Activated T-cell treated with anti-CD3 and anti-CD28 coated beads, Interleukin-2, amount 50 U/mL, for 4 hours (primary cell): ENCODE measurements around the gene COA8. TPM values are rescaled to one million over a fixed set of nuclear protein-coding genes. Genes with fewer than 3 reads are reported as not detected.

Source experiments
- ATAC-seq, 2 donors: fragments of 200-7000 bp; cut with Tn5 transposase; one replicate each; pipeline ENCODE4 v1.10.0; 2021
- DNase-seq: peaks from one replicate; pipeline ENCODE4 v3.0.0-alpha.2; 2020
- H3K27me3 Mint-ChIP-seq: one replicate; pipeline ENCODE4 v1.8.0; 2021; ENCODE audit warnings: low read depth, mixed read lengths
- H3K36me3 Mint-ChIP-seq: one replicate; pipeline ENCODE4 v1.8.0; 2022; ENCODE audit warnings: mixed read lengths; ENCODE audit not compliant: insufficient read depth
- H3K4me1 Mint-ChIP-seq: one replicate; pipeline ENCODE4 v1.8.0; 2021; ENCODE audit warnings: low read depth, mixed read lengths
- H3K4me3 Mint-ChIP-seq: one replicate; pipeline ENCODE4 v1.8.0; 2021; ENCODE audit warnings: mild to moderate bottlenecking, moderate library complexity, mixed read lengths
- H3K9me3 Mint-ChIP-seq: one replicate; pipeline ENCODE4 v1.8.0; 2021; ENCODE audit warnings: mixed read lengths
- total RNA-seq, 3 donors: library from RNA; stranded (reverse); gene quantifications; one replicate each; pipeline ENCODE4 v1.2.1, GENCODE V29; 2021

Gene COA8
- total RNA-seq, 3 donors from 2014 or later, result 42.0 to 53.2 (median 49.2) TPM

- Mint-ChIP-seq H3K36me3 (peaks cover 4% of the 10 kb centered on the region), H3K27me3 (no peaks in the 10 kb centered on the region), H3K9me3 (no peaks in the 10 kb centered on the region), H3K4me3 (peak overlapping the region; percentile 9), H3K4me1 (peaks cover 38% of the 10 kb centered on the region)
- ATAC-seq, result no peak
- no peak for DNase-seq
Observed at GRCh38 chr14:103530831-103531230, 31.9 kb upstream of the COA8 start.

- ATAC-seq, result no peak
- H3K4me3 Mint-ChIP-seq, result peak overlapping the region; percentile 54
- DNase-seq, result no peak
- peaks cover 38% of the 10 kb centered on the region for H3K4me1 Mint-ChIP-seq
- no peaks in the 10 kb centered on the region for H3K9me3 Mint-ChIP-seq
- no peaks in the 10 kb centered on the region for H3K27me3 Mint-ChIP-seq
- H3K36me3 Mint-ChIP-seq, result peaks cover 4% of the 10 kb centered on the region
Observed at GRCh38 chr14:103531421-103532215, 31.1 kb upstream of the COA8 start.

DNA sequence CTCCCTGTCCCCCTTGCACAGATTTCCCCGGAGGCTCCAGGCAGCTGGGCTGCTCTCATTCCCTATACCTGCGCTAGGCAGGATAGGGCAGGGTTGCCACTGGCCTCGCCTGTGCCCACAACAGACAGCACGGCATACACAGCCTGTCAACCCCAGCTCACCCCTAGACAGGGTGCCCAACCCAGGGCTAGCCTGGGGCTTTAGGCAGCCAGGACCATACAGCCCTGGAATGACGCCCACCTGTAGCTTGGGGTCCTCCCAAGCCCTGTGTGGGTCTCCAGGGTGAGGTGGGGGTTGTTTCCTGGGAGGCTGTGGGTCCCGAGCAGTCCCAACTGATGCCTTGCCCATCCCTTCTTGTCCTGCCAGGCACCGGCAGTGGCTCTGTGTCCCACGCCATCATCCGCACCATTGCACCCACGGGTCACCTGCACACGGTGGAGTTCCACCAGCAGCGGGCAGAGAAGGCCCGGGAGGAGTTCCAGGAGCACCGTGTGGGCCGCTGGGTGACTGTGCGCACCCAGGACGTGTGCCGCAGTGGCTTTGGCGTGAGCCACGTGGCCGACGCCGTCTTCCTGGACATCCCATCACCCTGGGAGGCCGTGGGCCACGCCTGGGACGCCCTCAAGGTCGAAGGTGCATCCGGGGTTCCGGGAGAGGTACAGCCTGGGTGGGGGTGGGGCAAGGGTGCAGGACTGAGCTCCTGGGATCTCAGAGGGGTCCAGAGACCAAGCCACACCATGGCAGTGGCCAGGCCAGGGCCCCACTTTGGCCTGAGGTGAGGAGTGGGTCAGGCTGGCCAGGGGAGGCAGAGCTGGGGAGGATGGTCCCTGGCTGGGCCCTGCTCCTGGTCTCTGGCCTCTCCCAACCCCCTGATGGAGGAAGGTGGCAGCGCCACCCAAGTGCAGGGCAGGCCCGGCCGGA lies 30.3 kb upstream of the COA8 start:
- Mint-ChIP-seq H3K4me3 (peak overlapping the region; percentile 31), H3K9me3 (no peaks in the 10 kb centered on the region), H3K36me3 (peaks cover 4% of the 10 kb centered on the region), H3K27me3 (no peaks in the 10 kb centered on the region), H3K4me1 (peaks cover 32% of the 10 kb centered on the region)
- DNase-seq, result no peak
- no peak for ATAC-seq

DNA sequence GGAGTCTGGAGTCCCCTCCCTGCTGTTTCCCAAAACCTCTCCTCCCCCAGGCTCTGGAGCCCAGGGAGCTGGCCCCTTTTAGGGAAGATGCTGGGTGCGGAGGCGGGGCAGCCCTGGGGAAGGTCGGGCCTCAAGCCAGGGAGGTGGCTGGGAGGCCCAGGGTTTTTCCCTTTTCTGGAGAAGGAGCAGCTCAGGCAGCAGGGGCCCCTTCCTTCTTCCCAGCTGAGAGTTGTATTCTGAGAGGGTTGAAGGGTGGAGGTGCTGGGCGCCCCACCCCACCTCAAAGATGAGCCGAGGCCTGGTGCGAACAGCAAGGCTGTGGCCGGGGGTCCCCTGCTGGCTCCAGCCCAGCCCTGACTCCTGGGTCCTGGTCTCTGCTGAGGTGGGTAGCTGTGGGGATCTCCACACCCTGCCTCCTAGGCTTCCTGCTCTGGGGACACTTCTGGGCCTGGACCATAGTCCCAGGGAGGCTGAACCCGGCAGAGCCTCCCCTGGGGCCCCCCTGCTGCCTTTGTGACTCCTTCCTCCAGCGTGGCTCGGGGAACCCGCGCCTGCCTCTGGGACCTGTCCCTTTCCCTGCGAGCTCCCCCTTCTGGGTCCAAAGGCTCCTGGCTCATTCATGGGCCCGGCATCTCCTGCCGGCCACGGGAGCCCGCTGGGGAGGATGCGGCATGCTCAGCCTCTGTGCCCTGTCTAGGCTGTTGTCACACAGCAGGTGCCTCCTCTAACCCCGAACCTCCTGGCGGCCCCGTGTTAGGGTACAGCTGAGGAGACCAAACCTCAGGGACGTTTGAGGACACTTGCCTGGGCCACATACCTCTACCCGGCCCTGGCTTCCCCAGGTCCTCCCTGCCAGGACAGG lies 29.4 kb upstream of the COA8 start:
- Mint-ChIP-seq H3K4me3 (no peak overlapping the region), H3K9me3 (no peaks in the 10 kb centered on the region), H3K27me3 (no peaks in the 10 kb centered on the region), H3K4me1 (peaks cover 26% of the 10 kb centered on the region), H3K36me3 (peaks cover 4% of the 10 kb centered on the region)
- DNase-seq (no peak), ATAC-seq (no peak)

- Mint-ChIP-seq H3K27me3 (no peaks in the 10 kb centered on the region), H3K4me1 (peaks cover 23% of the 10 kb centered on the region), H3K4me3 (no peak overlapping the region), H3K36me3 (peaks cover 4% of the 10 kb centered on the region), H3K9me3 (no peaks in the 10 kb centered on the region)
- no peak for DNase-seq
- ATAC-seq, result no peak
Observed at GRCh38 chr14:103533999-103534575, 28.7 kb upstream of the COA8 start.

DNA sequence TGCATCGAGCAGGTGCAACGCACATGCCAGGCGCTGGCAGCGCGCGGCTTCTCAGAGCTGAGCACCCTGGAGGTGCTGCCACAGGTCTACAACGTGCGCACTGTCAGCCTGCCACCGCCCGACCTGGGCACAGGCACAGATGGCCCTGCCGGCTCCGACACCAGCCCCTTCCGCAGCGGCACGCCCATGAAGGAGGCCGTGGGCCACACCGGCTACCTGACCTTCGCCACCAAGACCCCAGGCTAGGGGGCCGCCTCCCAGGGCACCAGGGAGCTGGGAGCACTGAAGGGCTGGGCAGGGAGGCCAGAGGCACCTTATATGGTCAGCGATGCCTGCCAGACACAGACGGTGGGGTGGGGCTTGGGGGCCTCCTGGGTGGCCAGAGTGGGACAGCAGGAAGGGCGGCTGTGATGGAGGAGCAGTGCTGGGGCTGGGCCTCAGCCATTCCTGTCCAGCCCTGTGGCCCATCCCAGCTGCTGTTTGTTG lies 28.1 kb upstream of the COA8 start:
- ATAC-seq (no peak), DNase-seq (no peak)
- peaks cover 4% of the 10 kb centered on the region for H3K36me3 Mint-ChIP-seq
- H3K9me3 Mint-ChIP-seq, result no peaks in the 10 kb centered on the region
- H3K4me1 Mint-ChIP-seq, result peaks cover 21% of the 10 kb centered on the region
- H3K27me3 Mint-ChIP-seq, result no peaks in the 10 kb centered on the region
- no peak overlapping the region for H3K4me3 Mint-ChIP-seq

DNA sequence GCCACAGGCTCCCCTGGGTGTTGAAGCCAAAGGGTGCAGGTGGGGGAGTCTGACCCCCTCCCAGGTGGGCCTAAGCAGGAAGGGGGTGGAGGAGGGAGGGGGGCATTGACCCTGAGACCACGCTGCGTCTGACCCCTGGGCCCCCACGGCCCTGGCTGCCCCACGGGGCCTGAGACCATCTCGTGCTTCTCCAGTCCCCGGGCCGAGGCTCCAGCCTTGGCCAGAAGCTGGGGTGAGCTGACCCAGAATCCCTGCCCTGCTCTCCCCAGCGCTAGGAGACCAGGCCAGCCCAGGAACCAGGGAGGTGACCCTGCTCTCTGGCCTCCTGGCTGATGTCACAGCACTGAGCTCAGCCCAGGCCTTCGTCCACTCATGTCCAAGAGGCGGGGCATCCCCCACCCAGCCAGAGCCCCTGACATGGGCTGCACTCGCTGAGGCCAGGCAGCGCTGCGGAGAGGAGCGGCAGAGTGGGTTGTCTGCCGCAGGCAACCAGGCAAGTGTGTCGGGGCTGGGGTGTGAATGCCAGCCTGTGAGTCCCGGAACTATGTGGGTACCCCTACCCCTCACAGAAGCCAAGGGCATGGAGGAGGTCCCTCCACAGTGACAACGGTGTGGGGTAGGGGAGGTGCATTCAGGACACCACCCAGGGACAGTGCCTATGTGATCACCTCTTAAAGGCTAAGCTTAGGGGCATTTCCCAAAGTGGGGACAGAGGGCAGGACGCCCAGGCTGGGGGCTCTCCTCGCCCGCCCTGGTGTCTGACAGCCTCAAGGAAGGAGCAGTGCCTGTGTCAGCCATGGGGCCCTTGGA lies 27.5 kb upstream of the COA8 start:
- Mint-ChIP-seq H3K4me3 (no peak overlapping the region), H3K4me1 (peaks cover 14% of the 10 kb centered on the region)

DNA sequence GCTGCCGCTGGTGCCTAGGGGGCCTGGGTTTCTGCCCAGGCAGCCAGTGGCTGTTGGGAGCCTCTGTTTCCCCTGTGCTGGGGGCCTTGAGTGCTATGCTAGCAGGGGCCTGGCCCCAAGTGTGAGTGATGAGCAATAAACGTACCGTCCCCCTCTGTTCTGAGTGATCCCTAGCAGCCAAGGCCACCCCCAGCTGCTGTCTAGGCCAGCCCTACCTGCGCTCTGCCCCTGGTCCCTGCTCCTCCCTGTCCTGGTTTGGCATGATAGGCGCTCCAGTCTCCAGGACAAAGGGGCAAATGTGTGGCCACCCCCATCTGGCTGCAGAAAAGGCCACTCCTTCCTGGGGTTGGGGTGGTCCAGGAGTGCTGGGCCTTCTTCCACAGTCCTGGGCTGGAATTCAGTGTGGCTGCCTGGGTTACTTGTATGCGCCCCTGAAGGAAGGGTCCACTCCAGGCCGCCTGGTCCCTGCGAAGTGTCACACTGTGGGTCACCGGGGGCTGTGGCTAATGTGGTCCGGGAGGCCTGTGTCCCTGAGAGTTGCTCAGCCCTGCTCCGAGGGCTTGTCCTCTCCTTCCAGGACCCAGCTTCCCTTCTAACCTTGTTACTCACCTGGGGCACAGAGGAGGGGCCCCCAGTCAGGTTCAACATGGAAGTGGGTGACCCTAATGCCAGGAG lies 26.7 kb upstream of the COA8 start:
- ATAC-seq (no peak), DNase-seq (no peak)
- no peak overlapping the region for H3K4me3 Mint-ChIP-seq
- H3K9me3 Mint-ChIP-seq, result no peaks in the 10 kb centered on the region
- H3K36me3 Mint-ChIP-seq, result no peaks in the 10 kb centered on the region
- peaks cover 7% of the 10 kb centered on the region for H3K4me1 Mint-ChIP-seq
- no peaks in the 10 kb centered on the region for H3K27me3 Mint-ChIP-seq

More for the DNA sequence above, 27.5 kb upstream of the COA8 start:
- peaks cover 2% of the 10 kb centered on the region for H3K36me3 Mint-ChIP-seq
- H3K9me3 Mint-ChIP-seq, result no peaks in the 10 kb centered on the region
- DNase-seq (no peak), ATAC-seq (no peak)
- H3K27me3 Mint-ChIP-seq, result no peaks in the 10 kb centered on the region

- no peak for ATAC-seq
- Mint-ChIP-seq H3K4me3 (no peak overlapping the region), H3K4me1 (no peaks in the 10 kb centered on the region), H3K27me3 (no peaks in the 10 kb centered on the region), H3K9me3 (no peaks in the 10 kb centered on the region), H3K36me3 (no peaks in the 10 kb centered on the region)
- no peak for DNase-seq
Observed at GRCh38 chr14:103536693-103537092, 26.1 kb upstream of the COA8 start.

DNA sequence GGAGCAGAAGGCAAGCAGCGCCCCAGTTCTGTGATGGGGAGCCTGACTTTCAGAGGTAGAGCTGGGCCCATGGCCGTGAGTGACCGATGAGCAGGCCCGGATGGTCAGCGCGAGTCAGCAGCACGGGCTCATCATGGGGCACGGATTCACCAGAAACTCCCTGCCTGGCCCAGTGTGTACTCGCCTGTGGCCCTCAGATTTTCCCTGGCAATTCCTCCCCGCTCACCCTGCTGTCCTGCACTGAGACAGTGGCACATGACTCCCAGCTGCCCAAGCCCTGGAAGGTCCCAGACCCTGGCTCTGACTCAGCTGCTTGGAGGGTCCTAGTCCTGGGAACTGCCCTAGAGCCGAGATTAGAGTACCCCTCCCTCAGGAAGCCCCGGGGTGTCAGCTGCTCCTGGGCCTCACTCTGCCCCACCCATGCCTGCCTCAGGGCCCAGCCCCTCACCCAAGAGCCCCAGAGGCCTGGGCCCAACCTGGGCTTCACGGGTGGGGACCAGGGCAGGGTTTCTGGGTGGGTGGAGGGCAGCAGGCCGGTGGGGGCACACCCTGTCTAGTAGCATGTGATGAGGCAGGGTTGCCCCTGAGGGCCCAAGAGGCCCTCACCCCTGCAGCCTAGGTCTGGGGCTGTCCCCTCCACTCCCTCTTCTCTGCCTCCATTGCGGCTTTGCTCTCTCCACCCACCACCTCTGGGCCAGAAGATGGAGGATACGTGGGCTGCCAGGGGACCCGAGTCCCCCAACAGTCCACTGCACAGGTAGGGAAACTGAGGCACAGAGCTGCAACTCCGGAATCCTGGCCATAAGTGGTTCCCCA lies 25.4 kb upstream of the COA8 start:
- DNase-seq (no peak), ATAC-seq (no peak)
- Mint-ChIP-seq H3K36me3 (no peaks in the 10 kb centered on the region), H3K27me3 (no peaks in the 10 kb centered on the region), H3K9me3 (no peaks in the 10 kb centered on the region), H3K4me1 (no peaks in the 10 kb centered on the region), H3K4me3 (no peak overlapping the region)

- no peaks in the 10 kb centered on the region for H3K4me1 Mint-ChIP-seq
- H3K27me3 Mint-ChIP-seq, result no peaks in the 10 kb centered on the region
- no peak overlapping the region for H3K4me3 Mint-ChIP-seq
- H3K36me3 Mint-ChIP-seq, result no peaks in the 10 kb centered on the region
- H3K9me3 Mint-ChIP-seq, result no peaks in the 10 kb centered on the region
- ATAC-seq (peak in 1 of 2 donors; percentile 6), DNase-seq (no peak)
Observed at GRCh38 chr14:103538291-103539055, 24.3 kb upstream of the COA8 start.
